DMS53 treated with DMSO at 0.1 percent for 48 hours (cell line): ENCODE measurements around the gene ATP4B.

Source experiments
- DNase-seq: peaks from one replicate; lab custom pipeline; 2025; ENCODE audit not compliant: unreplicated experiment; lab: John Stamatoyannopoulos, UW

Gene ATP4B

GRCh38 chr13:113607889-113608635 lies 49.9 kb downstream of the ATP4B start:
- no peak for DNase-seq

- no peak for DNase-seq
Observed at GRCh38 chr13:113607056-113607888, 50.7 kb downstream of the ATP4B start.

- DNase-seq, result no peak
Observed at GRCh38 chr13:113605866-113606438, 52.0 kb downstream of the ATP4B start.

GRCh38 chr13:113605461-113605860 lies 52.5 kb downstream of the ATP4B start:
- no peak for DNase-seq

GRCh38 chr13:113604186-113604585 lies 53.8 kb downstream of the ATP4B start:
- no peak for DNase-seq

GRCh38 chr13:113603116-113603710 lies 54.8 kb downstream of the ATP4B start:
- DNase-seq, result no peak

GRCh38 chr13:113602291-113602988 lies 55.6 kb downstream of the ATP4B start:
- no peak for DNase-seq

- no peak for DNase-seq
Observed at GRCh38 chr13:113601166-113602070, 56.6 kb downstream of the ATP4B start.

GRCh38 chr13:113599391-113599790 lies 58.6 kb downstream of the ATP4B start:
- no peak for DNase-seq
